GM12865 (cell line): ENCODE data around the gene ZNF775.

ENCODE experiments used
- DNase-seq: peaks from one replicate; pipeline ENCODE4 v3.0.0; 2010; ENCODE audit warnings: low read depth
- H3K4me3 ChIP-seq: 2 replicates; pipeline ENCODE4 v1.5.1; 2011; ENCODE audit warnings: mild to moderate bottlenecking, low read depth, low read length, control low read depth
- TF ChIP-seq, protein P1 (sequence below): IDR thresholded peaks from 2 replicates; pipeline ENCODE4 v1.5.1; 2011; ENCODE audit warnings: low read length, control low read depth, low read depth, inconsistent platforms; ENCODE audit not compliant: insufficient read depth; ENCODE audit errors: missing control alignments

ZNF775 gene

GRCh38 chr7:150372271-150373048 is 6.7 kb upstream of the ZNF775 start:
- H3K4me3 ChIP-seq = no peak overlapping the region
- DNase-seq = no peak
- TF ChIP-seq, protein P1, sequence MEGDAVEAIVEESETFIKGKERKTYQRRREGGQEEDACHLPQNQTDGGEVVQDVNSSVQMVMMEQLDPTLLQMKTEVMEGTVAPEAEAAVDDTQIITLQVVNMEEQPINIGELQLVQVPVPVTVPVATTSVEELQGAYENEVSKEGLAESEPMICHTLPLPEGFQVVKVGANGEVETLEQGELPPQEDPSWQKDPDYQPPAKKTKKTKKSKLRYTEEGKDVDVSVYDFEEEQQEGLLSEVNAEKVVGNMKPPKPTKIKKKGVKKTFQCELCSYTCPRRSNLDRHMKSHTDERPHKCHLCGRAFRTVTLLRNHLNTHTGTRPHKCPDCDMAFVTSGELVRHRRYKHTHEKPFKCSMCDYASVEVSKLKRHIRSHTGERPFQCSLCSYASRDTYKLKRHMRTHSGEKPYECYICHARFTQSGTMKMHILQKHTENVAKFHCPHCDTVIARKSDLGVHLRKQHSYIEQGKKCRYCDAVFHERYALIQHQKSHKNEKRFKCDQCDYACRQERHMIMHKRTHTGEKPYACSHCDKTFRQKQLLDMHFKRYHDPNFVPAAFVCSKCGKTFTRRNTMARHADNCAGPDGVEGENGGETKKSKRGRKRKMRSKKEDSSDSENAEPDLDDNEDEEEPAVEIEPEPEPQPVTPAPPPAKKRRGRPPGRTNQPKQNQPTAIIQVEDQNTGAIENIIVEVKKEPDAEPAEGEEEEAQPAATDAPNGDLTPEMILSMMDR = no peak

DNA sequence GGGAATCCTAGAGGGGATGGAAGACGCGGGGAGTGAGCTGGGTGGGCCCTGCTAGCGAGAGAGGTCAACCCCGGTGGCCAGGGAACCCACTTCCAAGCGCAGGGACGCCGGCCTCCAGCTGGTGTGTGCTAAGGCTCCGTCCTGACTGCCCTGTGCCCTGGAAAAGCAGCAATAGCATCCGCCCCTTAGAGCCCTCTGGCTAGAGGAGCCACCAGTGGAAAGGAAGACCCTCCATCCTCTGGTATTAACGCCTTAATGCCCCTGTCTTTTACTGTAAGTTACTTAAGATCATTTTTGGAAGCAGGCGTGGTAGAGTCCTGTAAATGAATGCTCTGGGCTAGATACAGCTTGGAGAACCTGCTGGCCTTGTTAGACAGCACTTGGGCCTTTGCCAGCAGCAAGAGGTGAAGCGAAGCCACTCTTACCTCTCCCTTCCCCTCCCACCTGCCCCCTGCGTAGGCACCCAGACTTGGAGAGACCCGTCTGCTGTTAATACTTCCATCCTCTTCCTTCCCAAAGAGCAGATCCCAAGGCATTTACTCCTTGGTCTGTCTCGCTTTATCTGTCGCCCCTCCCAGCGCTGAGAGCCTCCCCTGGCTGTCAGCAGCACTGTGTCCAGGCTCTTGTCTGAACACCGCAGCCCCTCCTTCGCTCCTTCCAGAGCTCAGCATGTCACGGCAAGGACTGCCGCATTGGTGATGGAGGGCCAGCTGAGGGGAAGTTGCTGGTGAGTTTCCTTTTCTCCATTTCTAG is 5.9 kb upstream of the ZNF775 start:
- no peak overlapping the region for H3K4me3 ChIP-seq
- TF ChIP-seq, protein P1 = no peak
- no peak for DNase-seq

- DNase-seq = no peak
- H3K4me3 ChIP-seq = no peak overlapping the region
- TF ChIP-seq, protein P1 = no peak
Measured at GRCh38 chr7:150374026-150374425, 5.1 kb upstream of the ZNF775 start.

DNA sequence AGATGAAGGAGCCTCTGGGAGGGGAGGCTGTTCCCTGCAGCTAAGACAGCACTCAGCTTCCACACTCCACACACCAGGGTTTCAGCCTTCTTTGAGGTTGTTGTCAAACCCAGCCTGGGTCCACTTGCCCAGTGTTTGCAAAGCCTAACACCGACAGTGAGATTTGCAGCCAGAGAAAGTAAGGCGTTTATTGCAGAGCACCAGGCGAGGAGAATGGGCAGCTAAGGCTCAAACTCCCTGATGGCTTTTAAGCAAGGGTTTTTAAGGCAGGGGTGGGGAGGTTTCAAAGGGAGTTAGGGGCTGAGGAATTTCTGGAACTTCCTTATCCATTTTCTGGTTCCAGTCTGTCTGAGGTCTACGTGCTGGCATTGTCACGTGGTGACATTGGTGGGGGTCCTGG is 4.7 kb upstream of the ZNF775 start:
- H3K4me3 ChIP-seq = no peak overlapping the region
- no peak for DNase-seq
- TF ChIP-seq, protein P1 = no peak

DNA sequence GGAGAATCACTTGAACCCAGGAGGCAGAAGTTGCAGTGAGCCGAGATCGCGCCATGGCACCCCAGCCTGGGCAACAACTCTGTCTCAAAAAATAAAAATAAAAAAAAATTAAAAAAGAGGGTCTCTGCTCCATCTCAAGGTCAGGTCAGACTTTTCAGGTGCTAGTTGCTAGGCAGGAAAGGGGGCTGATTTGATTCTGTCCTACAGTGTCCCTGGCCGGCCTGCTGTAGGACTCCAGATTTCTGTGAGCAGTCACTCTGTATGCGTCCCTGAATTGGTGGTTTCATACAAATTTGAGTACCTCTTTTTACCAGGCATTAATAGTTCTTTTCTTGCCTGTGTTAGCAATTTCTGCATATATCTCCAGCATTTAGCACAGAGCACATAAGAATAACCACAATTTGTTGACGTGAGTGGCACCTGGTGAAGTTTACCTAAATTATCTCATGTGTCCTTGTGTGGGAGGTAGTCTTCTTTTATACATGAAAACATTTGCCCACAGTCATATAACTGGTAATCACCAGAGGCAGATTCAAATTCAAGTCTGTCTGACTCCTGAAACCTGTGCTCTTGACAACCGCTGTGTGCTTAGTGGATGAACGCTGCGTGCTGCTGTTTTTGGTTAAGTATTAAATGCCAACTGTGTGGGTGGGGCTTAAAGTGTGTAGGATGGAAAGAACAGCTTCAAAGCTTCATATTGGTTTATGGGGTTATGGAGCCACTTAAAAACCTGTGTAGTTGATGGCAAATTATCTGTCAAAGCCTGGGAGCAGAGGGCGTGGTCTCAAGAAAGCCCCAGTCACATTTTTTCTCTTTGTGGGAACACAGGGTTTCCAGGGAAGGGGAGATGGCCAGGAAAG is 3.2 kb upstream of the ZNF775 start:
- TF ChIP-seq, protein P1 = no peak
- no peak overlapping the region for H3K4me3 ChIP-seq
- DNase-seq = peak; percentile 70

DNA sequence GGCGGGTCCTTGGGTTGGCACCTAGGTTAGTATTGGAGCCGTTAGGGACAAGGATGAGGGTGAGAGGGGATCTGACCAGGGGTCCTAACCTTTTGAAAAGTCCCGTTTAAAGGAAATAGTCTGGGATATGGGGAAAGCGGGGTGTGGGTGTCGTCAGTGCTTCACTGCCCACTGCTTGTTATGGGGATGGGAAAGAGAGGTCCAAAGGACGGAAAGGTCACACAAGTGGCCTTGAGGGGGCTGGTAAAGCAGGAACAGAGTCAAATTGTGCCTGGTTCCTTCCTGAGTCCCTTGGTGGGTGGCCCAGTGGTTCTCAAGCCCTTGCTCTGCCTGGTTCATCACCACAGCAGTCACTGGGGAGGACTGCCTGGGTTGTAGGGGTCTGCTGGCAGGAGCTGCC is 2.6 kb upstream of the ZNF775 start:
- H3K4me3 ChIP-seq = no peak overlapping the region
- DNase-seq = no peak

More for the DNA sequence above, 2.6 kb upstream of the ZNF775 start:
- TF ChIP-seq, protein P1 = no peak
